AG10803 (cell line): ENCODE measurements around the gene DIS3L2.
"Not testable (repeated sequence)": the region's sequence is repeated elsewhere in the genome, so short reads cannot be mapped to it uniquely, and the experiment has no call there.

Source experiments
- DNase-seq: peaks from one replicate; pipeline ENCODE4 v3.0.0; 2010; ENCODE audit warnings: low read depth
- H3K4me3 ChIP-seq: 2 replicates; pipeline ENCODE4 v1.5.1; 2011; ENCODE audit warnings: mild to moderate bottlenecking, low read length, control low read depth
- CTCF ChIP-seq: conservative IDR thresholded peaks from 2 replicates; pipeline ENCODE4 v1.5.1; 2011; ENCODE audit warnings: mild to moderate bottlenecking, low read length, control low read depth, inconsistent platforms

DIS3L2 gene

DNA sequence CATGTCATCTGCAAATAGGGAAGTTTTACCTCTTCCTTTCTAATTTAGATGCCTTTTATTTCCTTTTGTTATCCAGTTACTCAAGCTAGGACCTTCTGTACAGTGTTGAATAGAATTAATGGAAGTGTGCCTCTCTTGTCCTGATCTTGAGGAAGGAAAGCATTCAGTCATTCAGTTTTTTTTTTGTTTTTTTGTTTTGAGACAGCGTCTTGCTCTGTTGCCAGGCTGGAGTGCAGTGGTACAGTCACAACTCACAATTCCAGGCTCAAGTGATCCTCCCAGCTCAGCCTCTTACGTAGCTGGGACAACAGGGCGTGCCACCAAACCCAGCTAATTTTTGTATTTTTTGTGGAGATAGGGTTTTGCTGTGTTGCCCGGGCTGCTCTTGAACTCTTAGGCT is 213.1 kb downstream of the DIS3L2 start:
- TF ChIP-seq CTCF = no peak
- no peak for DNase-seq
- H3K4me3 ChIP-seq = no peak overlapping the region

- DNase-seq, H3K4me3 ChIP-seq: not testable (repeated sequence)
Observed at GRCh38 chr2:232176587-232176986, 215.1 kb downstream of the DIS3L2 start.

DNA sequence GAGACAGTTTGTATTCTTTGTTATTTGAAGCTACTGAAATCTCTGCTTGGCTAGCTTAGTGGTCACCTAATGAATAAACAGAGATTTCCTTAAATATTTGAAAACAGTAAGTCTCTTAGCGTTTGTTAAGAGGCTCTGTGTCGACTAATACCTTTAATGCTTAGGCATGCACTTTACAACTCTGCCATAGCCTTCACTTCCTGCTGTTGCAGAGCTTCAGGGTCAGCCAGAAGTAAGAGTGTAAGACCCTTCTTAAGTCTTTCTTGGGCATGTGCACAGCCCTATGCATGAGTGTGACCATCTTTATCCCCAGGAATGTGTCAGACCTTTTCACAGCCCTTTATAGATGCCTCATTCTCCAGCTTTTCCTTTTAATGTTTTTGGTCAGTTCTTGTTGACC is 221.8 kb downstream of the DIS3L2 start:
- no peak for DNase-seq
- no peak overlapping the region for H3K4me3 ChIP-seq
- no peak for TF ChIP-seq CTCF

- no peak for TF ChIP-seq CTCF
- H3K4me3 ChIP-seq = no peak overlapping the region
- no peak for DNase-seq
Observed at GRCh38 chr2:232184346-232184745, 222.8 kb downstream of the DIS3L2 start.

DNA sequence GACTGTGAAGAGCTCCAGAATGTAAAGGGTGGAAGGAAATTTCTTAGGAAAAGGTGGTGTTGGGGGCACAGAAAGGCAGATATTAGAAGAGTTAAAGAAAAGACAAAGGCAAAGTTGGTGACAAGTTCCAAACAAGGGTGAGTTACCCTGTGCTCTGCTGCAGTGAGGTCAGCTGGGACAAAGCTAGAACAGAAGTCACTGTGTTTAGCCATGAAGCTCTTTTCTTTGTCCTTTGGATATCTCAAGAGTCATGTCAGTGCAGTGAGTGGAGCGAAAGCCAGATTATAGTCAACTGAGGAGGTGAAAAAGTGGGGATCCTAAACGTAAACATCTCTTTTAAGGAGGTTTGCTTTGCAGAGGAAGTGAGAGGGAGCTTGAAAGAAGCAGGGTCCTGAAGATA is 229.3 kb downstream of the DIS3L2 start:
- no peak for DNase-seq
- no peak for TF ChIP-seq CTCF
- no peak overlapping the region for H3K4me3 ChIP-seq

- DNase-seq = no peak
- no peak overlapping the region for H3K4me3 ChIP-seq
- TF ChIP-seq CTCF = no peak
Observed at GRCh38 chr2:232195487-232195886, 234.0 kb downstream of the DIS3L2 start.

DNA sequence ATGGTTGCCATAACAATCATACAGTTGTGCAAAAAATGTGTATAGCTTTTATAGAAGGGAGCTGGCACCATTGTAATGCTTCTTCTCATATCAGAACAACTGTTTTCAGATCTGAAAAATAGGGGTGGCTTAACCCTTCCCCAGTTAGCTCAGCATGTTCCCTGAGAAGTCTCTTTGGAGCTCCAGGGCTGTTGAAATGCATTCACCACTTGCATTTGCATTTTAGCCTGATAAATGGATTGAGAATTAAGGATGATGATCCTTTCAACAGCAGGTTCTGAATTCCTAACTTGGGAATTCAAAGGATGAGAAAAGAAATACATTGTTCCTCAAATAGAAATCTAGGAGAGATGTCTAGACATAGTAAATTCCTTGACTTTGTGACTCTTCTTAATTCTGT is 235.3 kb downstream of the DIS3L2 start:
- no peak for TF ChIP-seq CTCF
- H3K4me3 ChIP-seq = no peak overlapping the region
- DNase-seq = no peak

DNA sequence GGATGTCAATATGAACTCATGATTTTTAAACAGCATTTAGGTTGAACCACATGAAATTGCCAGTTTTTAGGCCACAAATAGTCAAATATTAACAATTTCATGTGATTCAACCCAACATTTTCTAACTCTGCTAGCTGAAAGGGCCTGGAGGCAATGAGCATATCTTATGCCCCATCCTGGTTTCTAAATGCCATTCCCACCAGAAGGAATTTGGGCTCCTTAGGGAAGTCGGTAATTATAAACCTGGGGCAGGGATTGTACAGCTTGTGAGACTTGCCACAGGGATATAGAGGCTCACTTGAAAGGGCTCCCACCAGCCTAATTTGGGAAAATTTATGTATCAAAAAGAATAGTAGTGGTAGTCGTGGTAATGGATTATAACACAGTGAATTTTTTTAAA is 238.7 kb downstream of the DIS3L2 start:
- H3K4me3 ChIP-seq = no peak overlapping the region
- no peak for DNase-seq
- no peak for TF ChIP-seq CTCF
